ENCODE results near the gene PGBD5.

PGBD5 gene

GRCh38 chr1:230334447-230334837, 91.7 kb downstream of the PGBD5 start:
- TF ChIP-seq CTCF (IDR thresholded peaks at IDR 0.05; ENCODE audit: low read depth, low read length, missing control alignments) = no peak
- no peak for DNase-seq (ENCODE audit: low read depth)
- H3K4me3 ChIP-seq (ENCODE audit: low read depth, low read length) = no peak overlapping the region

GRCh38 chr1:230333590-230334446, 92.3 kb downstream of the PGBD5 start:
- no peak overlapping the region for H3K4me3 ChIP-seq (ENCODE audit: low read depth, low read length)
- no peak for DNase-seq (ENCODE audit: low read depth)
- TF ChIP-seq CTCF (IDR thresholded peaks at IDR 0.05; ENCODE audit: low read depth, low read length, missing control alignments) = no peak

GRCh38 chr1:230332575-230333066, 93.5 kb downstream of the PGBD5 start:
- no peak for TF ChIP-seq CTCF (IDR thresholded peaks at IDR 0.05; ENCODE audit: low read depth, low read length, missing control alignments)
- no peak overlapping the region for H3K4me3 ChIP-seq (ENCODE audit: low read depth, low read length)
- DNase-seq (ENCODE audit: low read depth) = no peak

- no peak overlapping the region for H3K4me3 ChIP-seq (ENCODE audit: low read depth, low read length)
- TF ChIP-seq CTCF (IDR thresholded peaks at IDR 0.05; ENCODE audit: low read depth, low read length, missing control alignments) = no peak
- no peak for DNase-seq (ENCODE audit: low read depth)
These were observed 94.1 kb downstream of the PGBD5 start for GRCh38 chr1:230332061-230332460.

GRCh38 chr1:230330157-230330556, 96.0 kb downstream of the PGBD5 start:
- no peak for TF ChIP-seq CTCF (IDR thresholded peaks at IDR 0.05; ENCODE audit: low read depth, low read length, missing control alignments)
- no peak overlapping the region for H3K4me3 ChIP-seq (ENCODE audit: low read depth, low read length)
- no peak for DNase-seq (ENCODE audit: low read depth)

GRCh38 chr1:230328342-230329015, 97.7 kb downstream of the PGBD5 start:
- DNase-seq (ENCODE audit: low read depth) = no peak
- no peak overlapping the region for H3K4me3 ChIP-seq (ENCODE audit: low read depth, low read length)
- no peak for TF ChIP-seq CTCF (IDR thresholded peaks at IDR 0.05; ENCODE audit: low read depth, low read length, missing control alignments)

Measured in GM12864 (cell line).